ENCODE data around the gene TSPAN12.
"Not testable (repeated sequence)": the region's sequence is repeated elsewhere in the genome, so short reads cannot be mapped to it uniquely, and the experiment has no call there.

The TSPAN12 gene, protein sequence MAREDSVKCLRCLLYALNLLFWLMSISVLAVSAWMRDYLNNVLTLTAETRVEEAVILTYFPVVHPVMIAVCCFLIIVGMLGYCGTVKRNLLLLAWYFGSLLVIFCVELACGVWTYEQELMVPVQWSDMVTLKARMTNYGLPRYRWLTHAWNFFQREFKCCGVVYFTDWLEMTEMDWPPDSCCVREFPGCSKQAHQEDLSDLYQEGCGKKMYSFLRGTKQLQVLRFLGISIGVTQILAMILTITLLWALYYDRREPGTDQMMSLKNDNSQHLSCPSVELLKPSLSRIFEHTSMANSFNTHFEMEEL

DNA sequence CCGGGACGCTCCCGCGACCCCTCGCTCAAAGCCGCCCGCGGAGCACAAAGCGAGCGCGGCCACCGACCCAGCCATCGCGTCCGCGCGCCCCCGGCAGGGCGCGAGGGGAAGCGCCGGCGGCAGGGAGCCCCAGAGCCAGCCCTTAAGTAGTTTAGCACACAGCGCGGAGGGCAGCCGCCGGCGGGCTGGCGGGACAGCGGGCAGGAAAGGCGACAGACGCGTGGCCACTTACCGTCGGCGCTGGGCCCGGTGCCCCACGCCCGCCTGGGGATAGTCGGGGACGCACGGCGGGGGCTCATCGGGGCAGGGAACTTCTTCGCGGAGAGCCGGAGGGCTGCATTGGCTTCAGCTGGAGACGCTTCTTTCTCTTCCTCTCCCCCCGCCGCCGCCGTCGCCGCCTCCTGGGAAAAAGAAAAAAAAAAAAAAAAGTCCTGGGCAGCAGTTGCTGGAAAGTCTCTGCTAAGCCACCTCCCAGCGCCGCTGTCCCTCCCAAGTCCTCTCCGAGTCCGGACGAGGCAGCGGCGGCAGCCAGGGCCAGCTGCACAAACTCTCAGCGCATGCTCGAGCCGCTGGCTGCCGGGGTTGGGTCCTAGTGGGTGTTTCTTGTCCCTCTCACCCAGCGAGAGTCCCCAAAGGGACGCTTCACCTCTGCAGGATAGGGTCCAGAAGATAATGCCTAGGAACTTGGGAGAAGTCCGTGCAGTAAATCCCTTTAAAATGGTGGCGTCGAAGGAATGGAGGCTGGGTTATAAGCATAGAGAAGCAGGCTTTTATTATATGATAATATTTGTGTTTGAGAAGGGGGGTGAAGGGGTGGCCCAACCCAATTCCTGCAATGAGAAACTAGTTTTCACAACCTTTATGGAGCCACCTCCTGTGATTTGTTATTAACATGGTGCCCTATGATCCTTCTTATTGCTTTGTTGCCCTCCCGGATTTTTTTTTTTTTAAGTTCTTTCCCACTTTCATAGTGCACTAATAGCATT is at the start of gene TSPAN12:
Gene TSPAN12, minus strand, starts transcription at position 557 of the 986 bp plus-strand sequence. CDS start 1,381 bp downstream, outside the sequence.
- no peak for DNase-seq

DNA sequence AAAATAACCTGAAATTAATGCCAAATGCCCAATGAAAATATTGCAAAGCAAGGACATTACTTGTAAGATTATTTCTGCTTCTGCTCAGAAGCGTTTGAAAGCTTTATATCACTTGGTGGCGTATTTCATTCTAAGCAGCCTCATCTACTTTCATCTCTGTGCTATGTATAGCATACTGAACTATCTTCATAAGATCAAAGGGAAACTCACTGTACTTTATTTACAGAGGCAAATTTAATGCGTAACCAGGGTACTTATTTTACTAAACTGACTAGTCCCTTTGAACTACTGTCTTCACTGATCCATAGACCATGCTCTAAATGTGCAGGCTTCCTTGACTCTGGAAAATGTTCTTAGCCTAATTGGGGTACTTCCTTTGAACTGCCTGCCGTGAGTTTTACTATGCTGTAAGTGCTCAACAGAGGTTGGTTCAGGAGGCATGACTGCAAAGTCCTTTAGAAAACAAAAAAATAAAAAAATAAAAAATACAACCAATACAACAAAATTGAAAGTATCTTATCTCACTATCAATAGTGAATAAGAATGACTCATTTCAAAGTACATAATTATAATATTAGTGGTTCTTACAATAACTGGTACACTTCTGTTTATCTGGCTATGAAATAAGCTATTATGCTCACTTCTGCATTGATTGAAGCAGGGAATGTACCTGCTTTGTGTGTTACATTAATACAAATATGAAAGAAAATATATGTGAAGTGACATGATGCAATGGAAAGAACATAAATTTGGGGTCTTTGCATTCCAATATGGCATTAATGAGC is 41.0 kb upstream of the TSPAN12 start:
- no peak for DNase-seq

DNA sequence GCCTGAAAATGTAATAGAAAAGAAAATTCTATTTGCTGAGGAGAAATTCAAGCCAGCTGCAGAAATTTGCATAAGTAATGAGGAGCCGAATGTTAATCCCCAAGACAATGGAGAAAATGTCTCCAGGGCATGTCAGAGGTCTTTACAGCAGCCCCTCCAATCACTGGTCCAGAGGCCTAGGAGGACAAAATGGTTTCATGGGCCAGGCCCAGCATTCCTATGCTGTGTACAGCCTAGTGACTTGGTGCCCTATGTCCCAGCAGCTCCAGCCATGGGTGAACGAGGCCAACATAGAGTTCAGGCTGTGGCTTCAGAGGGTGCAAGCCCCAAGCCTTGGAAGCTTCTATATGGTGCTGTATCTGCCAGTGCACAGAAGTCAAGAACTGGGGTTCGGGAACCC is 37.3 kb upstream of the TSPAN12 start:
- not testable (repeated sequence) for DNase-seq

DNA sequence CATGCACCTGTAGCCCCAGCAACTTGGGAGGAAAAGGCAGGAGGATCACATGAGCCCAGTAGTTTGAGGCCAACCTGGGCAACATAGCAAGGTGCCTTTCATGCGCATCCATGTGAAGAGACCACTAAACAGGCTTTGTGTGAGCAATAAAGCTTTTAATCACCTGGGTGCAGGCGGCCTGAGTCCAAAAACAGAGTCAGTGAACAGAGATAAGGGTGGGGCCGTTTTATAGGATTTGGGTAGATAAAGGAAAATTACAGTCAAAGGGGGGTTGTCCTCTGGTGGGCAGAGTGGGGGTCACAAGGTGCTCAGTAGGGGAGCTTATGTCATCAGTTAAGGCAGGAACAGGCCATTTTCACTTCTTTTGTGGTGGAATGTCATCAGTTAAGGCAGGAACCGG is 27.7 kb upstream of the TSPAN12 start:
- DNase-seq: not testable (repeated sequence)

DNA sequence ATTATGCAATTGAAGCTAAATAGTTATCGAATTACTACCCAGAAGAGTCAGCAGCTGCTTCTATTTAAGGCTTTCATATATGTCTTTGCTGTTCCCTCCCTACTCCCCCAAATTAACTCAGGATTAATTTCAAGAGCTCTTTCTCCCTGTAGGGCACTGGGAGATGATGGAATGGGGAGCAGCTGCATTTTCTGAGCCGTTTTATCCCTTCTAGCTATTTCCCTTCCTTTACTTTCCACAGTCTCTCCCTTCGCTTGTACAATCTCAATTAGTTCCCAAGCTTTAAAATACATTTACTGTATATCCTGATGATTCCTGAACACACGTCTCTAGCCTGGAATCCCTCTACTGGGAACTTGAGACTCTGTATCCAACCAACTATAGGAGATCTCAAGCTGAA is 19.8 kb upstream of the TSPAN12 start:
- DNase-seq: no peak

DNA sequence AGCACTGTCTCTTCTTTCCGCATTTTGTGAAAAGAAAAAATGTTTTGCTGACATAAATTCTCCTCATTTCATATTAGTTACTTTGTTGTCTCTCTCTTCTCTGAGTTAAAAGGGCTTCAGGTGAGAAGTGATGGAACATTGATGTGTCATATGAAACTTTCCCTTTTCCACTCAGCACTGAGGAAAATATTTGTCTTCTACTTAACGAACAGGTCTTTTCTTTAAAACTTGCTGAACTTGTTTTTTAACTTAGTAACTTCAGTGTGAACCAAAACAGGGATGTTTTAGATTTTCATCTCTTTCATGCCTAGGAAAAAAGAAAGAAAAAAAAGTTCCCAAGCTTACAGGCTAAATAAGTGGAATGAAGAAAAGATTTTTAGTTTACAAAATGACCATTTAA is 19.0 kb upstream of the TSPAN12 start:
- DNase-seq: no peak

DNA sequence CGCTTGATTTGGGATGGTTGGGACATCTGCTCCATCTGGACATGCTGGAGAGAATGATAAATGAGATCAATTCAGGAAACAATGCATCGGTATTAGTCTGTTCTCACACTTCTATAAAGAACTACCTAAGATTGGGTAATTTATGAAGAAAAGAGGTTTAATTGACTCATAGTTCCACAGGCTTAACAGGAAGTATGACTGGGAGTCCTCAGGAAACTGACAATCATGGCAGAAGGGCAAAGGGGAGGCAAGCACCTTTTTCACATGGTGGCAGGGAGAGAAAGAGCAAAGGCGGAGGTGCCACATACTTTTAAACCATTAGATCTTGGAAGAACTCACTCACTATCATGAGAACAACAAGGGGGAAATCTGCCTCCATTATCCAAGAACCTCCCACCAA is 16.8 kb upstream of the TSPAN12 start:
- DNase-seq: no peak

DNA sequence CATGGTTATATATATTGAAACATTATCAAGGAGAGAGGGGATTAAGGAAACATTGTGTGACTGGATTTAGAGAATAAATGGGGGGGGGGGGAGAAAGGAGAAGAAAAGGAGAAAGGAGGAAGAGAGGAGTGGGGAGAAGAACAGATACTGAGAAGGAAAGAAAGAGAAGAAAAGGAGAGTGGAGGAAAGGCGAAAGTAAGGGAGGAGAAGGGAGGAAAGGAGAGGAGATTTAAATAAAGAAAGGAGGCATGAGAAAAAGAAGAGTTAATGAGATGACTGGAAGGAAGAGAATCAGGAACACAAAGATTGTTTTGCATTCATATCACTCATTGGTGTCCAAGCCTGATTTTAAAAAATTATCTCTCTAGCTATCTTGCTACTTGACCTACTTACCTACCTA is 16.1 kb upstream of the TSPAN12 start:
- no peak for DNase-seq

DNA sequence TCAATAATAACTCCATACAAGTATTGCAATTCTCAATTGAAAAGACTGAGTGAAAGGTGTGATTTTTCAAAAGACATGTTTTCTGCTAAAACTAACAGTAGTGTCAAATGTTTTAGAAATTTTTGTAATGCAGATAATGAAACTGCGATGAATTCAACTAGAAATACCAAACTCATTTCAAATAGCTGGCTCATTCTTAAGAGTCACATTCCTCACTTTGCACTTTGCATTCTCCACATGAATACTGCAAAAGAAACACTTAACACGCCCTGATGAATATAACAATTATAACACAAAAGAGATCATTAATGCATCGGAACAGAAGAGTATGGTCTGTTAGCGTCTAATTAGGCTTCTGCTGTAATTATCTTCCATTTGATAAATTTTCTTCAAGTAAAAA is 15.5 kb upstream of the TSPAN12 start:
- DNase-seq: no peak

DNA sequence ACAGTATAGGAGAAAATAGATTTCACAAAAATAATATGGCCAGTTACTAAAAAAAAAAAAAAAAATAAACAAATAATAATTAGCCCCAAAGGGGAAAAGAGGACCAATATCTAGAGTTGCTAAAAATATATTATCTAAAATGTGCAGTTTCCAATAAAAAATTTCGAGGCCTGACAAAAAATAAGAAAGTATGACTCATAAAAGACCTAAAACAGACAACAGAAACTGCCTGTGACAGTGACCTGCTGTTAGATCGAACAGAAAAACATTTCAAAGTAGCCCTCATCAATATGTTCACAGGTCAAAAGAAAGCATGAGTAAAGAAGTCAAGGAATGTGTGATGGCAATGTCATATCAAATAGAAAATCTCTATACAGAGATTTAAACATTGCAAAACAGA is 11.8 kb upstream of the TSPAN12 start:
- no peak for DNase-seq

DNA sequence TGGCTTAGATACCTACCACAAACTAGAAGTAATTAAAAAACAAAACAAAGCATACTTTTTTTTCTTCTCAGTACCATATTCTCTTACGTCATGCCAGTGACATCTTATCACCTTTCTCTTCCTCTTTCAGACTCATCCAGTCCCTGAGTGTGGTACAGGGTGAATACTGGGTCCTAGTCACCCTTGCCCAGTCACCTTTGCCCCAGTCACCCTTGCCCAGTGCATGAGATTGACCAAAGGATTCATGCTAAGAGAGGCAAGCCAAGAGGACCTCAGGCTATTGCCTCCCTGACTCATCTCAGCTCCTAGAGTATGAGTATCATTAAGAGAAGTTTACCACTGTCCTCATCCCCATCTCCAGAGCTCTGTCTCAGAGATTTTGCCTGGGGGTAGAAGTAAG is 10.0 kb upstream of the TSPAN12 start:
- DNase-seq: no peak

DNA sequence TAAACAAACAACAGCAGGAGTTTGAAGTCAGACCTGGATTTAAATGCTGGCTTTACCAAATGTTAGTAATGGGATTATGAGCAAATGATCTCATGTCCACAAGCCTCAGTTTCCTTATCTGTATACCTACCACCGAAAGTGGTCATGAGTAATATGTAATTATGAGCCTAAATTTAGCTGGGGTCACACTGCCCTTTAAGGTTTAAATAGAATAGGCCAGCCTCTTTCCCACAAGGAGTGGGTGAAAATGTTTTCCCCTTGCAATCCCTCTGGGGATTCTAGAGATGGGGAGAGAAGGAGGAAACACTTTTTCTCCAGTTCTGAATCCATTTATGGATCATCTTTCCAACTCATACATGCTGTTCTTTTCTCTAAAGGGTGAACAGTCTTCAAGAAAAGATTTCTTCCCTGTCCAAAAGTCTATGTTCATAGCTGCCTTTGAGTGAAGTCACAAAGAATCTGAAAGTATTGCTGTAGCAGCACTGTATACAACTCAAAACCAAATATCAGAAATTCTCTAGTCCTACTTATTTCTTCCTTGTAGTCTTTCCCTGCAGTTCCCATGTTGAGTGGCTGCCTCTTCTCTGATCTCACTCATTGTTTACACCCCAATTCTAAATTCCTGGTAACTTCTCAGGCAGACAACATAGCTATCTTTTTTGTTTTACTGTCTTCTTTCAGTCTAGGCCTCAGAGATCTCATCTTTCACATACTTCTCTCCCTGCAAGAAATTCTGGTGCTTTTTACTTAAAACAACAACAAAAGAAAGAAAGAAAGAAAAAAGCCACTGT is 7.4 kb upstream of the TSPAN12 start:
- DNase-seq: no peak

DNA sequence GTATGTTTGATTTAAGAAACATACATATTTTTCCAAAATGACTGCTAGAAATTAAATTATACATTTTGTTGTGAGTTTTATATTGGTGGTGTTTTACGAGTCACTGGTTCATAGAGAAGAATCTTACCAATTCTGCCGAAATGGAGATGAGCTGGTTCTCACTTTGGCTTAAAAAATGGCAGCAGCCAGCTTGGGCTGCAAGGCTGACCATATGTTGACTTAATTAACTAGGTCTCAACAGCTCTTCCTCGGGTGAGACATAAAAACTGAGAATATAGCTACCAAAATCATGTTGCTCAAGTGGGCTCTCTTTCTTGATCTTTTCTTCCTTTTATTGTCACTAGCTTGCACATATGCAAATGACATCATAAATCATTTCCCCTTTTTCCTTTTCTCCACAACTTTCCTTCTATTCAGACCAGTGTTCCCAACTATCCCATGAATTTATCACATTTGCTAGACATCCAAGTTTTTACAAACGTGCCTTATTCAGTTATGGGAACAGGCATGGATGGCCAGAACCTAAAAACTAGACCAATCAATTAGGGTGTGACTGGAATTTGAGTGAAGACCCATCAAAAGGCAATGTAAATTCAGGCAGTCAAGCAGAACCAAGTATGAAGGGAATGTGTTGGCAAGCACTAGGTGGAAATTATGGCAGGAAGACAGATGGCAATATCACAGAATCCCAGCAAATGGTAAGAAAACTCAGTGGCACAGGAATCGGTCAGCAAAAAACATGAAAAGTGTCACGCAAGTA is 6.4 kb upstream of the TSPAN12 start:
- no peak for DNase-seq

DNA sequence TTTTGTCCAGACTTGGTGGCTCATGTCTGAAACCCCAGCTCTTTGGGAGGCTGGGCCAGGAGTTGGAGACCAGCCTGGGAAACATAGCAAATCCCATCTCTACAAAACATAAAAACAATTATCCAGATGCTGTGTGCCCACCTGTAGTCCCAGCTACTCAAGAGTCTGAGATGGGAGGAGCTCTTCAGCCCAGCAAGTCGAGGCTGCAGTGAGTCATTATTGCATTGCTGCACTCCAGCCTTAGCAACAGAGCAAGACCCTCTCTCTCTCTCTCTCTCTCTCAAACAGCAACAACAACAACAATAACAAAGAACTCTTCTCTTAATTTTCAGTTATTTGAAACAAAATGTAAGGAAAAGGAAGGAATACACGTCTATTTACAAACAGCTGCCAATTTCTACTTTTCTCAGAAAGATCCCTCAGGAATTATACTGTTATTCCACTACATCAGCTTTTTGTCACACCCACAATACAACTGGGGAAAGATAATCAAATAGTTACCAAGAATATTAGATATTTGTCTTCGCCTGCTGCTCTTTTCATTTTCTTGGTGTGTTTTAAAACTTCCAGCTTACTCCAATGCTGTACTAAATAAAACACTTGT is 5.1 kb upstream of the TSPAN12 start:
- DNase-seq: no peak

DNA sequence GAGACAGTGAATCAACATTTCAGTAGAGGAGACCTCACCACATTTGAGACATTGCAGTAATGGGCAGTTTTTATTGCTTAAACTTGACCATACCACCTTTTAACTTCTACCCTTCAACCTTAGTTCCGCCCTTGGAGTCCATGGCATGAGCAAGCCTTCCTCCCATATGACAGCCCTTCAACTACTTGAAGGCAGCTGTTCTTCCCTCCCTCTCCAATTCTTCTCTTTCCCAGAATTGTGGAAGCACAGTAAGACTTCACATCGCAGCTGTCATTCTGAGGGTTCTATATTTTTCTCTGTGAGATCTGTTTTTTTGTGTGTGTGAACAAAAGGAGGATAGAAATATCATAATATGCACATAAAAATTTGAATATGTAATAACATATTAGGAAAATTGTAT is 2.2 kb upstream of the TSPAN12 start:
- no peak for DNase-seq

DNA sequence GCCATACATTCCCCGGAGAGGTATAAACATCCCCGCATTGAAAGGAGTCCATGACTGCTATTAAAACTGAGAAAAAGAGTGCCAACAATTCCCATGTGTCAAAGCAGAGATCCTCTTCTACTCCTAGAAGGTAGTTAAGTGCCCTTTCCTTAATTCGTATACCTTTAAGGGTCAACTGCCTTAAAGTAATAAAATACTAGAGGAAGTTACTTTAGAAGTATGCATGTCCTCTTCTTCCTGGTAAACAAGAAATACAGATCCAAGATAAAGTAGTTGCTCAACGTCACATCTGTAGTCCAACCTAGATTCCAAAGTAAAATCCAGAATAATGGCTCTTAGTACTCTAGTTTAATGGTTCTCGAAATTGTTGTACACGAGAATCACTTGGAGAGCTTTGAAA is 1.5 kb upstream of the TSPAN12 start:
- no peak for DNase-seq

DNA sequence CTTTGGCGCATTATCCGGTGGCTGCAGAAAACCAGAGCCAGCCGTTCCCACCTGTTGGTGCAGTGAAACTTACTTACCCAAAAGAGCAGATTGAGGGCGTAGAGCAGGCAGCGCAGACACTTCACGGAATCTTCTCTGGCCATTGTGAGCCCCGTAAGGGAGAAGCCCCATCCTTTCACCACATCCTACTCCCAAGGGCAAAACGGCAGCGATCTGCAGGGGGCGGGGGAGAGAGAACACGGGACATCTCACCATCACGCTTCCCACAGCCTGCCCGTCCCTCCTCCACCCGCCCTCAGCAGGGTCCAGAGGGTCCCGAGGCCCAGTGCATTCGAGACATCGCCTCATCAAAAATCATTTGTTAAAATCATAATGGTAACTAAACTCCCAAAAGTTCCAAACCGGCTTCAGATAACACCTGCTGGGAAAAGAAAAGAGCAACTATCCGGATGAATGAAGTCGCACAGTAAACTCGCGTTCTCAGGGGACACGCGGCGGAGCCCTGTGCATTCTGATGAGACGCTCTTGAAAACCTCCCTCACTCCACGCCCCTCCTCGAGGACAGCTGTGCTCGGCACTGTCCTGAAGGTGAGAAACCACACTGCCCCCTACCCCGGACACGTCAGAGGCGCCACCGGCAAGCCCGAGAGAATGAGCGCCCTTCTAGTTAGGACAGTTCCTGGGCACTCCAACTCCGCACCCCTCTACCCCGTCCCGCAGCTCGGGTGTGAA is 1.2 kb downstream of the TSPAN12 start:
- DNase-seq: no peak

DNA sequence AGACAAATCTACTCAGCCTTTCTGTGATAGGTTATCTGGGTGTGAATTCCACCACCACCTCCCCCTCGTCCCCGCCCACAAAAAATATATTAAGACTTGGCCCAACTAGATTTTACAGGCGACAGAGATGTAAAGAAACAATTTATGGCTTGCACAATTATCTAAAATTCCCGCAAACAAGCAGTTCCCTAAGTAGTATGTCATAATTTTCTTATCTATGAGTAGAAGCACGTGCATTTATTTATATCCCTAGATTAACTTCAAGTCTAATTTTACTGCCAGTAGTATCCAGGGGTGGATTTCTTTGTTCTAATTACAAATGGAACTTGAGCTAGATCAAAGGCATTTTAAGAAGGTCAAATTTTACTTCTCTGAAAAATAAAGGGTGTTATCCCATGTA is 1.7 kb downstream of the TSPAN12 start:
- DNase-seq: no peak

DNA sequence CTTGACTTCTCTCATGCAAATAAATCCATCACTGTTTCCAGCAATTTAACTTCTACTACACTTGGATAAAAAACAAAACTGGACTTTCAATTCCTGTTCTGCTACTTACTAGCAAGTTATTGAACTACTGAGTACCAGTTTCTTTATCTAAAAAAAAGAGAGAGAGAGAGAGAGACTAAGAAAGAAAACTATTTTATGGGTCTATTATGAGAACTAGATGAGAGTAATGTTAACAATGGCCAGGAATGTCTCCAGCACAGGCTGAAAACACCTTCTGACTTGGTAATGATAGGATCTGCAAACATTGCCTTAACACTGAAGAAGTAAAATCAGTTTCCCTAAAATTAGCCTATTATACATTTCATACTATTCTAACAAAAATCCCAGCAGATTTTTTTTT is 5.2 kb downstream of the TSPAN12 start:
- no peak for DNase-seq

DNA sequence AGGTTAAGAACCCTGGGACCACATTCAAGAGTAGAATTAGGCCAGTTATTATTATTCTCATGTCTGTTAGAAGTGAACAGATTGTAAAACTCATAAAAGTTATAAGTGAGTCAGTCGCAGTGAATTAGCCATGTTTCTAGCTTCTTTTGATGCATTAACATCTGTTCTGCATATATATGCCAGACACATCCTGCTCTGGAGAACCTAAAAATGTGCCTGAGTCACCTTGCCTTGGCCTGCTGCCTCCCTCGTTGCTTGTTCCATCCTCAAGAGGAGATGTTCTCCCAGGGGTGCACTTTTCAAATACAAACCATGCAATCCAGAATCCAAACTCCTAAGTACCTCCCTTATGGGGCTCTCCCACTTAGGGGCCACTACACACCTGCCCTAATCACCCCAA is 14.8 kb downstream of the TSPAN12 start:
- no peak for DNase-seq
